HG03469 (cell line): Measurements from ENCODE around the gene HAUS5.
A peak's percentile ranks its signal among the peaks of the same experiment; 100 is the strongest.

ENCODE experiments used
- ATAC-seq: cut with Tn5 transposase; IDR thresholded peaks from one replicate; pipeline ENCODE4 v1.9.1; 2021; ENCODE audit warnings: mild to moderate bottlenecking, moderate library complexity, moderate number of reproducible peaks; ENCODE audit not compliant: unreplicated experiment

HAUS5 gene

DNA sequence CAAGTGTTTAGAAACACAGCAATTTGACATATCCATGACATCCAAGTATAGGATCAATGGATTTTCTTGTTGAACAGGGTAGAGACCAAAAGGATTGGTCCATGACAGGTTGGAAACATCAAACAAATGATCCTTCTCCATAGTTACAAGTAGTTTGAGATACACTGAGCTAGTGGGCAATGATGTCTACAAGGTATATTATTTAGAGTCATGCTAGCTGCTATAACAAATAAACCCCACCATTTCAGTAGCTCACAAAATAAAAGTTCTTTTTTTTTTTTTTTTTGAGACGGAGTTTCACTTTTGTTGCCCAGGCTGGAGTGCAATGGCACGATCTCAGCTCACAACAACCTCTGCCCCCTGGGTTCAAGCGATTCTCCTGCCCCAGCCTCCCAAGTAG is 4.9 kb upstream of the HAUS5 start:
- ATAC-seq = no peak

DNA sequence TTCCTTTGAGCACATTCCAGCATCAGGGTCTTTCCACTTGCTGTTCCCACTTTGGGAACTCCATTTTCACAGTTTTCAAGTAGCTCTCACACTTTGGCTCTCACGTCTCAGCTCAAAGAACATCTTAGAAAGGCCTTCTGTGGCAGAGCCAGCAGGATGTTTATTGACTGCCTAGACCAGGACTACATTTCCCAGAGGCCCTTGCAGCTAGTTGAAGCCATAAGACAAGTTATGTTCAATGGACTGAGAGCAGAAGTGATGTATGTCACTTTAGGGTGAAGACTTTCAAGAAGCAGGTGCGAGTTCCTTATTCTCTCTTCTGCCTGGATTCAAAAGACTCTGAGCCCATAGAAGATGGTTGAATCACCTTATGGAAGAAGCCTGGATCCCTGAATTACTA is 4.3 kb upstream of the HAUS5 start:
- no peak for ATAC-seq

GRCh38 chr19:35609851-35610353 is 2.6 kb upstream of the HAUS5 start:
- no peak for ATAC-seq

DNA sequence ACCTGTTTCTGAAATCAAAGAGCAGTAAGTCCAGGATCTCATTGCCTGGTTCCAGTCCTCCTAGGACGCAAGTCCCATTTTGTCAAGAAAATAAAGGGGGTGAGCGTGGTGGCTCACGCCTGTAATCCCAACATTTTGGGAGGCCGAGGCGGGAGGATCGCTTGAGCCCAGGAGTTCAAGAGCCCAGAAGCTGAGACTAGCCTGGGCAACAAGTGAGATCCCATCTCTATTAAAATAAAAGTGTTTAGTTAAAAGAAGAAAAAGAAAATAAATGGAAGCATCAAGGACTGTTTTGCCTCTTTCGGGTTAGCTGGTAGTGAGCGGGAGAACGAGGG is 344 bp upstream of the HAUS5 start:
- ATAC-seq = no peak

GRCh38 chr19:35613574-35613973 is 1.0 kb downstream of the HAUS5 start:
- ATAC-seq = no peak

- ATAC-seq = no peak
Observed at GRCh38 chr19:35615036-35615435, 2.5 kb downstream of the HAUS5 start.

DNA sequence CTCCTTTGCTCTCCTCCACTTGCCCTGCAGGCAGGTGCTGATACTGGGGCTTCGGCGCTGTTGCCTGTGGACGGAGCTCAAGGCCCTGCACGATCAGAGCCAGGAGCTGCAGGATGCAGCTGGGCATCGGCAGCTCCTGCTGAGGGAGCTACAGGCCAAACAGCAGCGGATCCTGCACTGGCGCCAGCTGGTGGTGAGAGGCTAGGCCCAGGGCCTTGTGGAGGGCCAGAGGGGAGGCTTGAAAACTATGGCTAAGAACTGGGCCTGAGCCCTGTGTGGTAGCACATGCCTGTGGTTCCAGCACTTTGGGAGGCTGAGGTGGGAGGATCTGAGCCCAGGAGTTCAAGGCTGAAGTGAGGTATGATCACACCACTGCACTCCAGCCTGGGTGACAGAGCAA is 6.3 kb downstream of the HAUS5 start:
- no peak for ATAC-seq

DNA sequence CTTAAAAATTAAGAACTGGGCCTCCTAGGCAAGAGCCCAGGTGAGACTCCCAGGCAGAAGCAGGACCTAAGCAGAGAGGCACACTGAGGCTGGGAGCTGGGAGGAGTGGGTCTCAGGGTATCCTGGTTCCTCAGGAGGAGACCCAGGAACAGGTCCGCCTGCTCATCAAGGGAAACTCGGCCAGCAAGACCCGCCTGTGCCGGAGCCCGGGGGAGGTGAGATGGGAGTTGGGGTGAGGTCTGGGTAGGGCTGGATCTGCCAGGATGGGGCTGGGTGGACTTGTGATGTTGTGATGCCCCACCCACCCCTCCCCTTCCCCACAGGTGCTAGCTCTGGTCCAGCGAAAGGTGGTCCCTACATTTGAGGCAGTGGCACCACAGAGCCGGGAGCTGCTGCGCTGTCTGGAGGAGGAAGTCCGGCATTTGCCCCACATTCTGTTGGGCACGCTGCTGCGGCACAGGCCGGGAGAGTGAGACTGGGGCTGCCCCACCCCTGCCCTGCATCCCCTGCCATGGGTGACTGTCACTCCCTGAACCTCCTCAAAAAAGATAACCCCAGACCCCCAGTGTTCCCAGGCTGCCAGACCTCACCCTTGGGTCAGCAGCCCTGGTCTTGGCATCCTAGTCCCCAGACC is 6.9 kb downstream of the HAUS5 start:
- ATAC-seq = no peak

DNA sequence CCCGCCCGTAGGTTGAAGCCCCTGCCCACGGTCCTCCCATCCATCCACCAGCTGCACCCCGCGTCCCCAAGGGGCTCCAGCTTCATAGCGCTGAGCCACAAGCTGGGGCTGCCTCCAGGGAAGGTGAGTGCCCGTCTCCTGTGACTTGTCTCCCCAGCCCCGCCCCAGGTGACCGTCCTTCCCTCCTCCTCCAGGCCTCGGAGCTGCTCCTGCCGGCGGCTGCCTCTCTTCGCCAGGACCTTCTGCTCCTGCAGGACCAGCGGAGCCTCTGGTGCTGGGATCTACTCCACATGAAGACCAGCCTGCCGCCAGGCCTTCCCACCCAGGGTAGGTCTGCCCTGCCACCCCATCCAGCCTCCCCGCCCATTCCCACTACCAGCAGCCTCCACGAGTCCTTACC is 7.5 kb downstream of the HAUS5 start:
- ATAC-seq = no peak

- no peak for ATAC-seq
Observed at GRCh38 chr19:35621708-35622107, 9.2 kb downstream of the HAUS5 start.

- no peak for ATAC-seq
Observed at GRCh38 chr19:35622750-35623149, 10.2 kb downstream of the HAUS5 start.

GRCh38 chr19:35623327-35624010 is 10.9 kb downstream of the HAUS5 start:
- ATAC-seq = no peak

- no peak for ATAC-seq
Observed at GRCh38 chr19:35628264-35628564, 15.7 kb downstream of the HAUS5 start.

DNA sequence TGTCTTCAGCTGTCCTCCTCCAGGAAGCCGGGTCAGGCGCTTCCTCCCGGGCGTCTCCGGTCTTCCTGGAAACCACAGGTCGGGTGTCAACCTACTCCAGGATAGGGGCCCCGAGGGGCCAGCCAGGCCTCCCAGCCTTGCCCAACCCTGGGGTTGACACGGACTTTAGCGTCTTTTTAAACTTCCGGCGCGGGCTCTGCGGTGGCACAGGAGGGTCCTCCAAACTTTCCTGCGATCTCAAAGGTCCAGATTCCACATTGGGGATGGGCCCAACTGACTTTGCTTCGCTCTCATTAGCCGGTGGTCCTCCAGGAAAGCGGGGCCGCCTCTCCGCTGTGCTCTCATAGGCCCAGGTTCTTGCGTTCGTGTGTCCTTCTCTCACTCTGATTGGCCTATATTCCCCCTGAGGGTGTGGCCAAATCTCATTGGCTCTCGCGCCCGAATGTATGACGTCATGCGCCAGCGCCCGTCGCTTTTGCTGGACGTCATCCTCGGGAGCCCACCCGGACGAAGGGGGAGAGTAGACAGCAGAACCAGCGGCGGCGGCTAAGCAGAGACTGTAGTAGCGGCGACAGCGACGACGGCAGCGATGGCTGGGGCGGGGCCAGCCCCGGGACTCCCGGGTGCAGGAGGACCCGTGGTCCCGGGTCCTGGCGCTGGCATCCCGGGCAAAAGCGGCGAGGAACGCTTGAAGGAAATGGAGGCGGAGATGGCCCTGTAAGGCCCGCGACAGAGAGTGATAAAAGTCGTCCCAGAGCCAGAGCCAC is 16.2 kb downstream of the HAUS5 start, which contains the start of gene RBM42:
Gene RBM42, plus strand, starts transcription at position 472 of the 767 bp plus-strand sequence. Its CDS starts 118 bp downstream, at position 590.
- peak; percentile 88 for ATAC-seq

DNA sequence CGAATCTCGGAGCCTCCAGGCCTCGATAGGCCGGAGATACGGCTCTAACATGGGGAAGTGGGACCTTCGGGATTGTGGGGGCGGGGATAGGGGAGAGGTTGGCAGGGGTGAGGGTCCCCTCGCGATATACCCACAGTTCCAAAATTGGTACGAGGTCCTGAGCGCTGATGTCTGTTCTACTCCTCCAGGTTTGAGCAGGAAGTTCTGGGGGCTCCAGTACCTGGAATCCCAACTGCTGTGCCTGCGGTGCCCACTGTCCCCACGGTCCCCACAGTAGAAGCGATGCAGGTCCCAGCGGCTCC is 16.7 kb downstream of the HAUS5 start:
- no peak for ATAC-seq

GRCh38 chr19:35633727-35634440 is 21.3 kb downstream of the HAUS5 start:
- no peak for ATAC-seq

GRCh38 chr19:35636651-35637050 is 24.1 kb downstream of the HAUS5 start:
- no peak for ATAC-seq

GRCh38 chr19:35637165-35637564 is 24.6 kb downstream of the HAUS5 start:
- ATAC-seq = no peak

DNA sequence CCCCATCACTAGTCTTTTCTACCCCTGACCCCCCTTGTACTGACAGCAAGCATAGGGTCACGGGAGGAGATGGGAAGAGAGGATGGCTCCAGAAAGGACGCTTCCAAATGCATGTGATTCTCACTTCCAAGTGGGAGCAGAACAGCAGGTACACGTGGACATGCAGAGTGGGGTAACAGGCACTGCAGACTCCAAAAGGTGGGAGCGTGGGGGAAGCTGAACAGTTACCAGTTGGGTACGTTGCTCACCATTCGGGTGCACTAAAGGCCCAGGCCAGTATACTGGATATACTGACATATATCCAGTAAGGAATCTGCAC is 26.7 kb downstream of the HAUS5 start:
- no peak for ATAC-seq

DNA sequence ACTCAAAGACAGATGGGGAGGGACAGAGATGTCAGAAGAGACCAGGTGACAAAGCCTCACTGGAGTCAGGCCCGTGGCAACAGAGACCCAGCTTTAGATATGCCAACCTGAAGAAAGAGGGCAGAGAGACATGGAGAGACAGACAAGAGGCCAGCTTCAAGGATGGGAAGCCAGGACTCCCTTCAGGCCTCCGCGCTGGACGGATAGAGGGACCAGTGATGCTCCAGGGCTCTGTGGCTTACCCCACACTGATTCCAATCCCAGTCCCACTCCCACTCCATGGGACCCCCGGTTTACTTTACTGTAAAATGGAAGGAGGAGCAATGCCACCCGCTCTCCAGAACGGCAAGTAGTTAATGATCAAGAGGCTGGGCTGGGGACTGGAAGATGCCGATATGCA is 27.3 kb downstream of the HAUS5 start:
- ATAC-seq = no peak

DNA sequence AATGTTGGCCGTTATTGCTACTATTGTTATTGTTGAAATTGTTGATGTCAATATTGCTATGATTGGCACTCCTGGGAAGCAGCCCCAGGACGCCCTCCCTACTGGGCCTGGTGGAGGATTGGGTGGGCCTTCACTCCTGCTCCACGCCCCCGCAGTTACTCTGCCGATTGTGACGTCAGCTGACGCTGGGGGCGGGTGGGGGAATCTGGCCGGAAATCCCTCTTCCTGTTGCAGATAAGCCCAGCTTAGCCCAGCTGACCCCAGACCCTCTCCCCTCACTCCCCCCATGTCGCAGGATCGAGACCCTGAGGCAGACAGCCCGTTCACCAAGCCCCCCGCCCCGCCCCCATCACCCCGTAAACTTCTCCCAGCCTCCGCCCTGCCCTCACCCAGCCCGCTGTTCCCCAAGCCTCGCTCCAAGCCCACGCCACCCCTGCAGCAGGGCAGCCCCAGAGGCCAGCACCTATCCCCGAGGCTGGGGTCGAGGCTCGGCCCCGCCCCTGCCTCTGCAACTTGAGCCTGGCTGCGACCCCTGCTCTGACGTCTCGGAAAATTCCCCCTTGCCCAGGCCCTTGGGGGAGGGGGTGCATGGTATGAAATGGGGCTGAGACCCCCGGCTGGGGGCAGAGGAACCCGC is 29.1 kb downstream of the HAUS5 start, which contains the start of gene ETV2:
Gene ETV2, plus strand, starts transcription at position 231 of the 637 bp plus-strand sequence. CDS start 716 bp downstream, outside the sequence.
- no peak for ATAC-seq
